Fibroblast of peridontal ligament (primary cell): ENCODE data around the gene SPANXN5.
"Not testable (repeated sequence)": the region's sequence is repeated elsewhere in the genome, so short reads cannot be mapped to it uniquely, and the experiment has no call there.

Experiments
- DNase-seq: peaks from one replicate; pipeline ENCODE4 v3.0.0-alpha.2; 2010; ENCODE audit errors: extremely low read depth

The SPANXN5 gene, protein sequence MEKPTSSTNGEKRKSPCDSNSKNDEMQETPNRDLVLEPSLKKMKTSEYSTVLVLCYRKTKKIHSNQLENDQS

DNA sequence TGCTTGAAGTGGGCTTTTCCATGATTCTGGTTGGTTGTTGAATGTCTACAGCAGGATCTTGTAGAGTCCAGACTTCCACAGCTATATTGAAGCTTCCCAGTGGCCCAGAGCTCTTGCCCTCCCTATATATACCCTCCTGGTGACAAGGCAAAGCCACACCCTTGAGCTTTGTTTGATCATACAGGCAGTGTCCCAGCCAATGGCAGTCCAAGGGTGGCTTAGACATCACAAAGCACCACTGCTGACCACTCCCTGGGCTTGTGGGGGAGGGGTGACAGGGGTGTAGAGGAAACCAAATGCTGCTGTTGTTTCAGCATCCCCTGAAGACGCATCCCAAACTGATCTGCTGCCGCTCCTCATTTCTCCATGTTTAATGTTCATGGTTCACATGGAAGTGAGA is at the start of gene SPANXN5:
SPANXN5 (minus strand) TSS at position 101 of the 400 bp plus-strand sequence; CDS start at position 22, 79 bp downstream.
- DNase-seq: not testable (repeated sequence)

DNA sequence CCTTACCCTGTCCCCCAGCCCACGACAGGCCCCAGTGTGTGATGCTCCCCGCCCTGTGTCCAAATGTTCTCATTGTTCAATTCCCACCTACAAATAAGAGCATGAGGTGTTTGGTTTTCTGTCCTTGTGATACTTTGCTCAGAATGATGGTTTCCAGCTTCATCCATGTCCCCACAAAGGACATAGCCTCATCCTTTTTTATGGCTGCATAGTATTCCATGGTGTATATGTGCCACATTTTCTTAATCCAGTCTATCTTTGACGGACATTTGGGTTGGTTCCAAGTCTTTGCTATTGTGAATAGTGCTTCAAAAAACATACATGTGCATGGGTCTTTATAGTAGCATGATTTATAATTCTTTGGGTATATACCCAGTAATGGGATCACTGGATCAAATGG is 46.4 kb upstream of the SPANXN5 start:
- not testable (repeated sequence) for DNase-seq

DNA sequence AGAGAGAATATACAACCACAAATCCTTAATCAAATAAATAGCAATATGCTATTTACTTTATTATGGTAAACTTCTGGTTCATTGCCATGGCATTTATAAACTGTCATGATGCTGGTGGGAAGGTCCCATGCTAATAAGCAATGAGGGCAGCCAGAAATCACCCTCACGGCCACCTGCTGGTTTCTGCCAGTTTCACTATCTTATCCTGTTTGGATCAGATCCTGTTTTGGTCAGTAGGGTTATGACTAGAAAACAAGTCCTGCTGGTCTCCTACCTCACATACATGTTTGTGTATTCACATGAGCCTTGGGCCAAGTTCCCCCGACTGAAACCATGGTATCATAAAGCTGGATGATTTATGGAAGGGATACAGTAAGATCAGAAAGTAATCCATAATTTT is 41.9 kb upstream of the SPANXN5 start:
- no peak for DNase-seq

DNA sequence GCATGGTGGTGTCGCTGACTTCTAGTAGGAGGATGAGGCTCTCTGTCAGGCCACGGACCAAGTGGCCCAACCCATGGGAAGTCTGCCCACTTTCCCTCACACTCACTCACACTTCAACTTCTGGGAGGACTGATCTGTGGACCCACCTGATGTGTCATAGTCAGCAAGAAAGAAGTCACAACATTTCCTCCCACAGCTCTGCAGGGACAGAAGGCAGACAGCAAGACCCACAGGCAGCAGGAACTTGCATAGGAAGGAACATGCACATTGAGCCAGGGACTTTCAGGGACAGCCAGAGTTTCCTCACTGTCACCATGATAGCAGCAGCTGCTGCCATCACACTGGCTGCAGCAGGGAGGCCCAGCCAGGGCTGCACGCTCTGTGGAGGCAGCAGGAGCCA is 33.3 kb upstream of the SPANXN5 start:
- no peak for DNase-seq

DNA sequence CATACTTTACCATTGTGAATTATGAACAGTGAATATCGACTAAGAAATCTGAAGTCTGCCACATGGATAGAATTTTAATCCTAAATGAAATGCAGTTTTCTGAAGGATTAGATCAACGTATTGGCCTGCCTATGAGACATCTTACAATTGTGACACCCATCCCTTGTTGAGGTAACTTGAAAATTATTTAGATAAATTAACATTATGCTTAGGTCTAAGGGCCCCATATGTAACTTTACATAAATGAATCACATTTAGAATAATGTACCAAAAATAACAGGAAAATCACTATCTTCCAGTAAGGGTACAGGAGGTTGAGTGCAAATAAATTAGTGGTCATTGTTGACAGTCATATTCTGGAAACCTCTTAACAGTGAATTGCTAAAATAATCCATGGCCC is 27.4 kb upstream of the SPANXN5 start:
- DNase-seq: no peak

DNA sequence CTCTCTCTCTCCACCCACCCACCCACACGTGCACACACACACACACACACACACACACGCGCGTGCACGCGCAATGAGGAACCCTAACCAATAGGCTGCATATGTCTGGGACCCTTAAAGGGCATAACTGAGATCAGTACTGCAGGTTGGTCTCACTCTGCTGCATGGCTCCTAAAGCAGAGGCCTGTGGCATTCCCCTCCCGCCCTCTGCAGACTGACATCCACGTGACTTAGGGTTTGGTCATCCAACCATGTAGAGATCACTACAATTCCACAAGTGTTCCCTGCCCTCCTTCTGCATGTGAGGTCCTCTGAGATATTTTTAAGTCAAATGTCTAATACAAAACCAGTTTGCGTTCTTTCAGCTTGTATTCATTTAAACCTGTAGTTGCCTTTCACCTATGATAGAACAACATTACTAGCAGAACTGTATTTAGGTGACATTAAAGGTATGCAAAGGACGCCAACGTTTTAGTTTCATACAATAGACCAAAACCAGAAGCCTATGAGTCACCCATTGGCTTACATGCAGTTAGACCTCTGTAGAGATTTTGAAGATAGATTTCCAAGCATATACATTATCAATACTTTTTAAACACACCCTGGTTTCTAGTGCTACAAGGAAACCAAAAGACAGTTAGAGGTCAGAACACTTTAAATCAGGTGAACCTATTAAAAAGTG is 24.0 kb upstream of the SPANXN5 start:
- no peak for DNase-seq

DNA sequence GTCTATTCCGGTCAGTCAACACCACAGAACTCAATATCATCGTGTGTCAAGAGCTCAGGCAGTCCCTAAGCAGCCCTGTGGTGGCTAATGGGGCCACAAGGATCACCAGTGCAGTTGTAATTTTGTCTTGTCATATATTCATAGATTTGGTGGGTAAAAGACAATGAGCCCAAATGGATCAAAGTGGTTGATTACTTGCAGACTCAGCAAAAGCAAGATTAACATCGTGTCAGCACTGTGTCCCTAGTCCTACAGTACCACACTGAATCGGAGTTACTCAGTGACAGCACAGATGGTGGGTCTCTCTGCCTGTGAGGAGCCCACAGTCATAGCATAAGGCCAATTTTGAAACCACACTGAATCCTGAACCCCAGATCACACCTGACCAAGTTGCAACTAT is 22.6 kb upstream of the SPANXN5 start:
- no peak for DNase-seq

DNA sequence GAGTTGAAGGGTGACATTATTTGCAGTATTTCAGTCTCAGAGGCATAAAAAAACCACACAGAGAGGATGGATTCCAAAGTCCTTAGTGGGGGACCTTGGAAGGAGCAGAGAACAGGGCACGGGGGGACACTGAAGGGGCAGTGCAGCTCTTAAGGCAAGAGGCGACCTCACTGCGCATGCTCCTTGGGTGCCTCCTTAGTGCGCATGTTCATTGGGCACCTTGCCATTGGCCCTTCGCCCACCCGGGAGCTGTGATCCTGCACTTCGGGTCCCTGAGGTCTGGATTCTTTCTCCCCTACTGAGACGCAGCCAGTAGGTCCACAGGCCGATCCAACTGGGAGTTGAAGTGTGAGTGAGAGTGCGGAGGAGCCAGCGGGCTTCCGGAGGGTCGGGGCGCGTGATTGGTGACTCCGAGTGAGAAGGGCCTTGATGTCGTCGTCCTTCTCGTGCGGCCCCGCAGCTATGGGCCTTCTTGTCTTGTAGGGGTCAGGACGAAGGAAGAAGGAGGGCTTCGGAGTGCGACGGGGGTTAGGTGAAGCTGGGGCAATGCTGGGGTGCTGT is 13.9 kb upstream of the SPANXN5 start, which contains the start of gene XAGE5:
XAGE5 (plus strand) TSS at position 223 of the 561 bp plus-strand sequence. CDS start 1,280 bp downstream, outside the sequence.
- DNase-seq: no peak

DNA sequence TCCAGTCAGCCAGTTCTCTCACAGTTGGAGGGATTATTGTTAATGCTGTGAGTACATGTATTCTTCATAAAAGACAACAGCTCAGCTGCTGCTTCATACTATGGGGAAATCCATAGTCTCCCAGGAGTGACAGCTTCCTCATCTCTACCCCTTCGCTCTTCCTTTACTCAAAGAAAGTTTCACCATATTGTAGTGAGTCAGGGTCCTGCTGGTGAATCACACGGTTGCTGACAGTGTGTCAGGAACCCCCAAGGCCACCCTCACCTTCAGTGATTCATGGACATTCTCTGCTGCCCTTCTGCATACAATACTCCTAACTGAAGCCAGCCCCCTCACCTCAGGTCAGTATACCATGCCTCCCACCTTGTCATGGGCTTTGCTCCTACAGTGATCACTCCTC is 7.6 kb upstream of the SPANXN5 start:
- not testable (repeated sequence) for DNase-seq

DNA sequence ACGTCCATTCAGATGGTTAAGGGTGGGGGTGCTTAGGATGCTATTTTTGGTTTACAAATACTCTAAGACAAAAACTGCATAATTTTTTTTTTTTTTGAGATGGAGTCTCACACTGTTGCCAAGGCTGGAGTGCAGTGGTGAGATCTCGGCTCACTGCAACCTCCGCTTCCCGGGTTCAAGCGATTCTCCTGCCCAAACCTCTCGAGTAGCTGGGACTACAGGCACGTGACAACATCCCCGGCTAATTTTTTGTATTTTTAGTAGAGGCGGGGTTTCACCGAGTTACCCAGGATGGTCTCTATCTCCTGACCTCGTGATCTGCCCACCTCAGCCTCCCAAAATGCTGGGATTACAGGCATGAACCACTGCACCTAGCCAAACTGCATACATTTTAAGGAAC is 23.7 kb downstream of the SPANXN5 start:
- not testable (repeated sequence) for DNase-seq

DNA sequence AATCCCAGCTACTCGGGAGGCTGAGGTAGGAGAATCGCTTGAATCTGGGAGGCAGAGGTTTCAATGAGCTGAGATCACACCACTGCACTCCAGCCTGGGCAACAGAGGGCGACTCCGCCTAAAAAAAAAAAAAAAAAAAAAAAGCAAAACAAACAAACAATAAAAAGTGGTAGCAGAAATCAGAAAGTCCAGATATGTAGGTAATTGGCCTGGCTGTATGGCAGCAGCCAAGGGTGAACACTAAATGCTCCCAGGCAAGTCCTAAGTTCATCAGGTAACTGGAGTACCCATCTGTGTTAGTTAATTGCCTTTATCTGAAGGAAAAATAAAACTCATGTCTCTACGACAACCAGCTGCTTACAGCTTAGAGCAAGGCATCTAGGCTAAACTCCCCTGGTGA is 31.2 kb downstream of the SPANXN5 start:
- DNase-seq: not testable (repeated sequence)

DNA sequence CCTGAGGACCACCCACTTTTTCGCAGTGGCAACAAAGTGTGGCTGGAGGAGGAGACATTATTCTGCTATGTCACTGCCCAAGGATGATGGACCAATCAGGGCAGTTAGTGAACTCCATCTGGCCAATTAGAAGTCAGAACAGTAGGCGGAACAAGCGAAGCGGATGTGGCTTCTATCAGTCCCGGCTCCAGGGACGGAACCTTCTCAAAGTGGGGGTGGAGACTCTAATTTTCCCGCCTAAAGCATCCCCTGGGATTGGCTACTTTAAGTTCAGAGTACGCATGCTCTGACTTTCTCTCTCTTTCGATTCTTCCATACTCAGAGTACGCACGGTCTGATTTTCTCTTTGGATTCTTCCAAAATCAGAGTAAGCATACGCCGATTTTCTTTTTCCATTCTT is 46.3 kb downstream of the SPANXN5 start, which contains the start of gene SSX2B:
SSX2B (plus strand) TSS at position 301 of the 400 bp plus-strand sequence. CDS start 1,429 bp downstream, outside the sequence.
- not testable (repeated sequence) for DNase-seq
